ENCODE results near the gene CMAS. TPM values are rescaled to one million over a fixed set of nuclear protein-coding genes. Genes with fewer than 3 reads are reported as not detected.

Gene CMAS
- total and polyA plus RNA-seq, 2 of the 8 experiments (the other 6 are each of a cell fraction or from before 2014, with no cell fraction given), result 13.2 to 59.8 TPM

DNA sequence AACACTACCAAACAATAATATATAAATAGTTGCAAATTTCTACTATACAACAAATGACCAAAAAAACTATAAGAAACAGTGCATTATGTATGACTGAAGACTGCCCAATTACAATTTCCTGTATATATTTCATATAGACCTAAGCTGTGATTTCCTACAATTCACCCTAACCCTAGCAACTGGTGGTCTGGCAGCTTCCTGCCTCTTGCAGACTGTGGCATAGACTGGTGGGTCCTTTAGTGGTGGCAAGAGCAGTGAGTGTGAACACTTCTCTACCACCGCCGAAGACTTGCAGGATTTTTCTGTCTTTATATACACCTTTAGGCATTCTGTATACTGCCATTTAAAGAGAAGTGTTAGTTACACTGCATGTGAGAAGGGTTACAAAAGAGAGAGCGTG, 43.6 kb upstream of the CMAS start (continued):
- TF ChIP-seq, protein P1, sequence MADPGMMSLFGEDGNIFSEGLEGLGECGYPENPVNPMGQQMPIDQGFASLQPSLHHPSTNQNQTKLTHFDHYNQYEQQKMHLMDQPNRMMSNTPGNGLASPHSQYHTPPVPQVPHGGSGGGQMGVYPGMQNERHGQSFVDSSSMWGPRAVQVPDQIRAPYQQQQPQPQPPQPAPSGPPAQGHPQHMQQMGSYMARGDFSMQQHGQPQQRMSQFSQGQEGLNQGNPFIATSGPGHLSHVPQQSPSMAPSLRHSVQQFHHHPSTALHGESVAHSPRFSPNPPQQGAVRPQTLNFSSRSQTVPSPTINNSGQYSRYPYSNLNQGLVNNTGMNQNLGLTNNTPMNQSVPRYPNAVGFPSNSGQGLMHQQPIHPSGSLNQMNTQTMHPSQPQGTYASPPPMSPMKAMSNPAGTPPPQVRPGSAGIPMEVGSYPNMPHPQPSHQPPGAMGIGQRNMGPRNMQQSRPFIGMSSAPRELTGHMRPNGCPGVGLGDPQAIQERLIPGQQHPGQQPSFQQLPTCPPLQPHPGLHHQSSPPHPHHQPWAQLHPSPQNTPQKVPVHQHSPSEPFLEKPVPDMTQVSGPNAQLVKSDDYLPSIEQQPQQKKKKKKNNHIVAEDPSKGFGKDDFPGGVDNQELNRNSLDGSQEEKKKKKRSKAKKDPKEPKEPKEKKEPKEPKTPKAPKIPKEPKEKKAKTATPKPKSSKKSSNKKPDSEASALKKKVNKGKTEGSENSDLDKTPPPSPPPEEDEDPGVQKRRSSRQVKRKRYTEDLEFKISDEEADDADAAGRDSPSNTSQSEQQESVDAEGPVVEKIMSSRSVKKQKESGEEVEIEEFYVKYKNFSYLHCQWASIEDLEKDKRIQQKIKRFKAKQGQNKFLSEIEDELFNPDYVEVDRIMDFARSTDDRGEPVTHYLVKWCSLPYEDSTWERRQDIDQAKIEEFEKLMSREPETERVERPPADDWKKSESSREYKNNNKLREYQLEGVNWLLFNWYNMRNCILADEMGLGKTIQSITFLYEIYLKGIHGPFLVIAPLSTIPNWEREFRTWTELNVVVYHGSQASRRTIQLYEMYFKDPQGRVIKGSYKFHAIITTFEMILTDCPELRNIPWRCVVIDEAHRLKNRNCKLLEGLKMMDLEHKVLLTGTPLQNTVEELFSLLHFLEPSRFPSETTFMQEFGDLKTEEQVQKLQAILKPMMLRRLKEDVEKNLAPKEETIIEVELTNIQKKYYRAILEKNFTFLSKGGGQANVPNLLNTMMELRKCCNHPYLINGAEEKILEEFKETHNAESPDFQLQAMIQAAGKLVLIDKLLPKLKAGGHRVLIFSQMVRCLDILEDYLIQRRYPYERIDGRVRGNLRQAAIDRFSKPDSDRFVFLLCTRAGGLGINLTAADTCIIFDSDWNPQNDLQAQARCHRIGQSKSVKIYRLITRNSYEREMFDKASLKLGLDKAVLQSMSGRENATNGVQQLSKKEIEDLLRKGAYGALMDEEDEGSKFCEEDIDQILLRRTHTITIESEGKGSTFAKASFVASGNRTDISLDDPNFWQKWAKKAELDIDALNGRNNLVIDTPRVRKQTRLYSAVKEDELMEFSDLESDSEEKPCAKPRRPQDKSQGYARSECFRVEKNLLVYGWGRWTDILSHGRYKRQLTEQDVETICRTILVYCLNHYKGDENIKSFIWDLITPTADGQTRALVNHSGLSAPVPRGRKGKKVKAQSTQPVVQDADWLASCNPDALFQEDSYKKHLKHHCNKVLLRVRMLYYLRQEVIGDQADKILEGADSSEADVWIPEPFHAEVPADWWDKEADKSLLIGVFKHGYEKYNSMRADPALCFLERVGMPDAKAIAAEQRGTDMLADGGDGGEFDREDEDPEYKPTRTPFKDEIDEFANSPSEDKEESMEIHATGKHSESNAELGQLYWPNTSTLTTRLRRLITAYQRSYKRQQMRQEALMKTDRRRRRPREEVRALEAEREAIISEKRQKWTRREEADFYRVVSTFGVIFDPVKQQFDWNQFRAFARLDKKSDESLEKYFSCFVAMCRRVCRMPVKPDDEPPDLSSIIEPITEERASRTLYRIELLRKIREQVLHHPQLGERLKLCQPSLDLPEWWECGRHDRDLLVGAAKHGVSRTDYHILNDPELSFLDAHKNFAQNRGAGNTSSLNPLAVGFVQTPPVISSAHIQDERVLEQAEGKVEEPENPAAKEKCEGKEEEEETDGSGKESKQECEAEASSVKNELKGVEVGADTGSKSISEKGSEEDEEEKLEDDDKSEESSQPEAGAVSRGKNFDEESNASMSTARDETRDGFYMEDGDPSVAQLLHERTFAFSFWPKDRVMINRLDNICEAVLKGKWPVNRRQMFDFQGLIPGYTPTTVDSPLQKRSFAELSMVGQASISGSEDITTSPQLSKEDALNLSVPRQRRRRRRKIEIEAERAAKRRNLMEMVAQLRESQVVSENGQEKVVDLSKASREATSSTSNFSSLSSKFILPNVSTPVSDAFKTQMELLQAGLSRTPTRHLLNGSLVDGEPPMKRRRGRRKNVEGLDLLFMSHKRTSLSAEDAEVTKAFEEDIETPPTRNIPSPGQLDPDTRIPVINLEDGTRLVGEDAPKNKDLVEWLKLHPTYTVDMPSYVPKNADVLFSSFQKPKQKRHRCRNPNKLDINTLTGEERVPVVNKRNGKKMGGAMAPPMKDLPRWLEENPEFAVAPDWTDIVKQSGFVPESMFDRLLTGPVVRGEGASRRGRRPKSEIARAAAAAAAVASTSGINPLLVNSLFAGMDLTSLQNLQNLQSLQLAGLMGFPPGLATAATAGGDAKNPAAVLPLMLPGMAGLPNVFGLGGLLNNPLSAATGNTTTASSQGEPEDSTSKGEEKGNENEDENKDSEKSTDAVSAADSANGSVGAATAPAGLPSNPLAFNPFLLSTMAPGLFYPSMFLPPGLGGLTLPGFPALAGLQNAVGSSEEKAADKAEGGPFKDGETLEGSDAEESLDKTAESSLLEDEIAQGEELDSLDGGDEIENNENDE (IDR thresholded peaks at IDR 0.05; ENCODE audit: insufficient replicate concordance, low read length), result no peak
- TF ChIP-seq, protein P2, sequence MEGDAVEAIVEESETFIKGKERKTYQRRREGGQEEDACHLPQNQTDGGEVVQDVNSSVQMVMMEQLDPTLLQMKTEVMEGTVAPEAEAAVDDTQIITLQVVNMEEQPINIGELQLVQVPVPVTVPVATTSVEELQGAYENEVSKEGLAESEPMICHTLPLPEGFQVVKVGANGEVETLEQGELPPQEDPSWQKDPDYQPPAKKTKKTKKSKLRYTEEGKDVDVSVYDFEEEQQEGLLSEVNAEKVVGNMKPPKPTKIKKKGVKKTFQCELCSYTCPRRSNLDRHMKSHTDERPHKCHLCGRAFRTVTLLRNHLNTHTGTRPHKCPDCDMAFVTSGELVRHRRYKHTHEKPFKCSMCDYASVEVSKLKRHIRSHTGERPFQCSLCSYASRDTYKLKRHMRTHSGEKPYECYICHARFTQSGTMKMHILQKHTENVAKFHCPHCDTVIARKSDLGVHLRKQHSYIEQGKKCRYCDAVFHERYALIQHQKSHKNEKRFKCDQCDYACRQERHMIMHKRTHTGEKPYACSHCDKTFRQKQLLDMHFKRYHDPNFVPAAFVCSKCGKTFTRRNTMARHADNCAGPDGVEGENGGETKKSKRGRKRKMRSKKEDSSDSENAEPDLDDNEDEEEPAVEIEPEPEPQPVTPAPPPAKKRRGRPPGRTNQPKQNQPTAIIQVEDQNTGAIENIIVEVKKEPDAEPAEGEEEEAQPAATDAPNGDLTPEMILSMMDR (IDR thresholded peaks at IDR 0.05; ENCODE audit: control extremely low read depth in 1 of 3, insufficient read depth in 1 of 3, low read depth in 1 of 3, low read length in 3 of 3), result no peak
- TF ChIP-seq JUN (IDR thresholded peaks at IDR 0.05; ENCODE audit: low read depth, low read length) (no peak), RXRA (IDR thresholded peaks at IDR 0.05; ENCODE audit: insufficient read depth, low read depth, low read length) (no peak), EZH2 (IDR thresholded peaks at IDR 0.05; ENCODE audit: low read depth, low read length, severe bottlenecking) (no peak)
- TF ChIP-seq, protein P3, sequence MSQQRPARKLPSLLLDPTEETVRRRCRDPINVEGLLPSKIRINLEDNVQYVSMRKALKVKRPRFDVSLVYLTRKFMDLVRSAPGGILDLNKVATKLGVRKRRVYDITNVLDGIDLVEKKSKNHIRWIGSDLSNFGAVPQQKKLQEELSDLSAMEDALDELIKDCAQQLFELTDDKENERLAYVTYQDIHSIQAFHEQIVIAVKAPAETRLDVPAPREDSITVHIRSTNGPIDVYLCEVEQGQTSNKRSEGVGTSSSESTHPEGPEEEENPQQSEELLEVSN (IDR thresholded peaks at IDR 0.05), result no peak
